AG10803 (cell line): ENCODE data around the gene CAGE1.
"Not testable (repeated sequence)": the region's sequence is repeated elsewhere in the genome, so short reads cannot be mapped to it uniquely, and the experiment has no call there.

Source experiments
- DNase-seq: peaks from one replicate; pipeline ENCODE4 v3.0.0; 2010; ENCODE audit warnings: low read depth
- H3K4me3 ChIP-seq: 2 replicates; pipeline ENCODE4 v1.5.1; 2011; ENCODE audit warnings: mild to moderate bottlenecking, low read length, control low read depth
- CTCF ChIP-seq: conservative IDR thresholded peaks from 2 replicates; pipeline ENCODE4 v1.5.1; 2011; ENCODE audit warnings: mild to moderate bottlenecking, low read length, control low read depth, inconsistent platforms

CAGE1 gene

GRCh38 chr6:7339007-7339732 is 50.4 kb downstream of the CAGE1 start:
- peak; percentile 42 for TF ChIP-seq CTCF
- H3K4me3 ChIP-seq: not testable (repeated sequence)
- DNase-seq: peak; percentile 11

GRCh38 chr6:7338031-7338430 is 51.5 kb downstream of the CAGE1 start:
- DNase-seq: no peak
- no peak overlapping the region for H3K4me3 ChIP-seq
- TF ChIP-seq CTCF: no peak

- H3K4me3 ChIP-seq: no peak overlapping the region
- no peak for DNase-seq
- TF ChIP-seq CTCF: no peak
These were observed 54.0 kb downstream of the CAGE1 start for GRCh38 chr6:7335519-7335918.

- TF ChIP-seq CTCF: no peak
- no peak overlapping the region for H3K4me3 ChIP-seq
- DNase-seq: no peak
These were observed 54.9 kb downstream of the CAGE1 start for GRCh38 chr6:7334685-7335084.

GRCh38 chr6:7332090-7332745 is 57.3 kb downstream of the CAGE1 start:
- DNase-seq: no peak
- TF ChIP-seq CTCF: no peak
- no peak overlapping the region for H3K4me3 ChIP-seq

GRCh38 chr6:7331452-7331851 is 58.1 kb downstream of the CAGE1 start:
- H3K4me3 ChIP-seq: no peak overlapping the region
- no peak for TF ChIP-seq CTCF
- no peak for DNase-seq

- DNase-seq: no peak
- no peak overlapping the region for H3K4me3 ChIP-seq
- TF ChIP-seq CTCF: no peak
These were observed 61.3 kb downstream of the CAGE1 start for GRCh38 chr6:7328243-7328642.
